ACHN (cell line): ENCODE data around the gene CFAP100.

ENCODE experiments used
- DNase-seq: peaks from one replicate; pipeline ENCODE4 v3.0.0-alpha.2; 2015
- in situ Hi-C: cut with HindIII; loops from 2 replicates; pipeline ENCODE4 v1.10.0; 2017; ENCODE audit warnings: low sequenced_read_pairs, low pct_ligation_motif_present, low pct_unique_long_range_greater_than_20kb

CFAP100 gene

DNA sequence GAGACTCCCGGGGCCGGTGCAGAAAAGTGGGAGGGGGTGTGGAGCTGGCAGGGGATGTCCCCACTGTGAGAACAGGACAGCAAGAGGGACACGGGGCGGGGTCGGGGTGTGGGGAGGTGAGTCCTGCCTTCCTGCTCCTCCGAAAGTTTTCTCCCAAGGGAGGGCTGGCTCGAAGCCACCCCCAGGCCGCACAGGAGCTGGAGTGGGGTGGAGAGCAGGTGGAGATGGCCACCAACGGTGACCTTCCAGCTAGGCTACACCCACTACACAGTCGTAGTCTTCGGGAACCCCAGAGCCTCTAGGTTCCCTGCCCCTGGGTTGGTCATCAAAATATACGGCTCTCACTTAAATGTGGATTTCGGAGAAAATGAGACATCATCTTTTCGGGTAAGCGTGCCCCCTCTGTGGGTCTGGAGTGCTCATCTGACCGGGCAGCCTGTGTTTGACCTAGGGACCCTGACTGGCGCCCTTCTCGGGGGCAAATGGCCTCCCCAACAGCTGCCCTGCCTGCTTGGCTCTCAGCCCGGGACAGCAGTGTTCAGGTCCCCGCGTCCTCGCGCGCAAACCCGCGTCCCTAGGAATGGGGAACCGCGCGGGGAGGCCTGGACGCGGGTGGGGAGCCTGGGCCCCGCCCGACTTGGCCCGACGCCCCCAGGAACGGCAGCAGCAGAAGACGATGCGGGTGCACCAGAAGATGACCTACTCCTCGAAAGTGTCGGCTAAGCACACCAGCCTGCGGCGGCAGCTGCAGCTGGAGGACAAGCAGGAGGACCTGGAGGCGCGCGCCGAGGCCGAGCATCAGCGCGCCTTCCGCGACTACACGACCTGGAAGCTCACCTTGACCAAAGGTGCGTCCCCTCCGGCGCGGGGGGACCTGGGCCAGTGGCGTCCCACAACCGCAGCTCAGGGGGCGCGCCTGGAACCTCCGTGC, 21.2 kb downstream of the CFAP100 start:
- DNase-seq, result no peak
- in situ Hi-C loops, result no loop called here

DNA sequence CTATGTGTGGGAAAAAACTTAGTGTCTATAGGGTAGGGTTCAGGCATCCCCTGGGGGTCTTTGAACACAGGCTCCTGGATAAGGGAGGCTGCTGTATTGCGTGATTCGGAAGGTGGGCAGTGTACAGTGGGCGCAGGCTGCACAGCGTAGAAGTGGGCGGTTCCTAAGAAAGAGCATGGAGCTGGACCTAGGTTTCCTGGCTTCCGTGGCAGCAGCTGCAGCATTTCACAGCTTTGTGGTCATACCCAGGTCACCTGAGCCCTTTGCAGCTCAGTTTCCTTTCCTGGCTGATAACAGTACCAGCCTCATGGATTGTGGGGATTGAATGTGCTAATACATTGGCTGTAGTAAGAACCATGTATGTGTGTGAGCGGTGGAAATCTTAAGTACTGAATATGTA, 22.2 kb downstream of the CFAP100 start:
- no peak for DNase-seq
- in situ Hi-C loops, result no loop called here

DNA sequence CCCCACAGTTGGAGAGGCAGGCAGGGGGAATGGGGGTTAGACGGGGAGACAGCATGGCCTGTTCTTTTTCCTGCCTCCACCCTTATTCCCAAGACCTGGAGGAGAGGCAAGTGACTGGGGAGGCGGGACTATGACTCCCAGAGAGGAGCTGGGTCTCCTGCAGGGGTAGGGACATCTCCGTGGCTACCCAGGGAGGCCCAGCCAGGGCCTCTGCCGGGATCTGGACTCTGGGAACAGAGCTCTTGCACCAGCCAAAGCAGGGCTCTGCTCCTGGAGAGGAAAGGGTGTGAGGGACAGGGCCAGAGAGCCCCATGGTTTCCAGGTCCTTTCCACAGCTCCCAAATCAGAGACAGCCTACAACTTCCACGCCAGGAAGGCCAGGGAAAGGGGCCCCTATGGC, 22.8 kb downstream of the CFAP100 start:
- in situ Hi-C loops, result no loop called here
- DNase-seq, result no peak

DNA sequence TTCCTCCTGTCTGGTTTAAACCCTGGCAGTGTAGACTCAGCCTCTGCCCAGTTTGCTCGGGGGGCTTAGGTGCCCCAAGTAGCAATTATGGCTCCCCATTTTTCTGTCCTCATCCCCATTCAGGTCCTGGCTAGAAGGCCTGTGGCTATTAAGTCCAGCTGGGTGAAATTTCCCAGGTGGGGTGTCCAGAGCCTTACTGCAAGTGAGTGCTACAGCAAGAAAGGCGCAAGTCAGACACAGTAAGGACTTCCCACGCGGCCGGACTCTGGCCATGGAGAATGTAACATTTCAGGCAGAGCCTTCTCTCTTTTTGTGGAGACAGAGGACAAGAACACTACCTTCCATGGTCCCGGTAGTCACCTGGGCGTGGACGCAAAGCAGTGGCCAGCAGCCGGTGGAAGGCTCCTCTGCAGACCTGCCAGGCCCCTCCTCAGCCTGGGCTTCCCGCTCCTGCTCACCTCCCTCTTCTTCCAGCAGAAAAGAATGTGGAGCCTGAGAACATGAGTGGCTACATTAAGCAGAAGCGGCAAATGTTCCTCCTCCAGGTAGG, 23.3 kb downstream of the CFAP100 start:
- in situ Hi-C loops, result no loop called here

DNA sequence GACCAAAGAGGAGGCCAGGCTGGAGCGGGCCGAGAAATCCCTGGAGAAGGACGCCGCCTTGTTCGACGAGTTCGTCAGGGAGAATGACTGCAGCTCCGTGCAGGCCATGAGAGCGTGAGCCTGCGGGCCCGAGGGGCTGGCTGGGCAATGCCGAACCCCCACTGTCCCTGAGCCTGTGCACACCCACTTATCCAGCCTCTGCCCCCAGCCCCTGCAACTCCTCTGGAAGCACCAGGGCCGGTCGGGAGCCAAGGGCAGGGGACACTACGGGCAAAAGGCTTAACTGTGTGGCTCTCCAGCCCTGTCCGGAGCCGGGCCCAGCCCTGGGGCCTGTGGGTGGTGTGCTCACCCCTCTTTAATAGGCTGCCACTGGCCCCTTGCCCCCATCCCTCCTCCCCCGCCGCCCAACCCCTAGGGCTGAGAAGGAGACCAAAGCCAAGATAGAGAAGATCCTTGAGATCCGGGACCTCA, 24.0 kb downstream of the CFAP100 start:
- DNase-seq, result no peak
- in situ Hi-C loops, result no loop called here

More for the DNA sequence above, 23.3 kb downstream of the CFAP100 start:
- DNase-seq, result no peak

DNA sequence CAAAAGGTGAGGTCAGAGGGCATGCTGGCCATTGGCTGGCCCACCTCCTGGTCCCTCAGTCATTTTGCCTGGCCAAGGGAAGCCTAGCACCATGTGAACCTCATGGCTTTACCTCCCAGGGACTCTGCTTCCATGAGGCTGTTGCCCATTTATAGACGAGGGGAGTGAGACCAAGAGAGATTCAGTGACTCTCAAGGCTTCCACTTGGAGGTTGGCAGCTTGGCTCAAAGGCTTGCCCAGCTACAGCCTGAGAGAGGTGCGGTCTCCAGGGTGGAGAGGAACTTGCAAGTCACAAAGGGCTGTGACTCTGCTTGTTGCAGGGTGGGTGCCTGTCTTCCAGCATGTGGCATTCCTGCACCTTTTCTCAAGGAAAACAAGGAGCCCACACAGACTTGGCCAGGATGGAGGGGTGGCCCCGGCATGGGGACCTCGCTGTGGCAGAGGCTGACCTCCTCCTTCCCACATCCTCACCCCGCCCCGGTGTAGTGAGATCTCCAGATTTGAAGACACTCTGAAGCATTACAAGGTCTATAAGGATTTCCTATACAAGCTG, 24.5 kb downstream of the CFAP100 start:
- in situ Hi-C loops, result no loop called here
- no peak for DNase-seq

DNA sequence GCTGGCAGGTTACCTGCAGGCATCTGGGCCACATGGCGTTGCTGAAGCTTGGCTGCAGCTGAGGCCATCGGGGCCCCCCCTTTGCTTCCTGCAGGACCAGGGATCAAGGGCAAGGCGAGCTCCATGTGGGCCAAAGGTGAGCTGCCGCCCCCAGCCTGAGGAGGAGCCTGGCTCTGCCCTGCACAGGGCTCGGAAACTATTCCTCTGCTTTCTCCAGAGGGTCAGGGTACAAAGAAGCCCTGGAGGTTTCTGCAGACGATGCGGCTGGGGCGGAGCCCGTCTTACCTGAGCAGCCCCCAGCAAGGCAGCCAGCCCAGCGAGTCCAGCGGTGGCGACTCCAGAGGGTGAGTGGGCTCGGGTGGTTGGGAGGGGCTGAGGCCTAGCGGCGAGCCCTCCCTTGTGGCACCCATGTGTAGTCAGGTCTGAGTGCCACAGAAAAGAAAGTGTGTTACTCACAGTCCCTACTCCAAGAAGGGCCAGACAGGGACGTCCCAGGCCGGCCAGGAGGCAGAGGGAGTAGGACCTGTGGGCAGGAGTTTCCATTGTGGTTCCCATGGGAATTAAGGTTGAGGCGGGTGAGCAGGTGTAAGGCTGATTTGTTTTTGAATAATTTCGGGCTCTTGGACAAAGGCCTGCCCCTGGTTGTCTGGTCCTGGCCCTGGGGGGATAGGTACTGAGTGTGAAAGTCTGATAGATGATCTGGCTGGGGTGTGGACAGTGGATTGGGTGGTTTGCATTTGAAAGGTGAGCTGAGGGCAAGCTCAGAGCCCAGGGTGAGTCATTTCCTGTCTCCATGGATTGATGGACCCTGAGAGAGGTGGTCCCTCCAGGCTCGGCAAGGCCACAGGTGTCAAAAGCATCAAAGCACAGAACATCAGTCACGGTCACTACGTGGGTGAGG, 25.4 kb downstream of the CFAP100 start:
- no peak for DNase-seq
- in situ Hi-C loops, result no loop called here

DNA sequence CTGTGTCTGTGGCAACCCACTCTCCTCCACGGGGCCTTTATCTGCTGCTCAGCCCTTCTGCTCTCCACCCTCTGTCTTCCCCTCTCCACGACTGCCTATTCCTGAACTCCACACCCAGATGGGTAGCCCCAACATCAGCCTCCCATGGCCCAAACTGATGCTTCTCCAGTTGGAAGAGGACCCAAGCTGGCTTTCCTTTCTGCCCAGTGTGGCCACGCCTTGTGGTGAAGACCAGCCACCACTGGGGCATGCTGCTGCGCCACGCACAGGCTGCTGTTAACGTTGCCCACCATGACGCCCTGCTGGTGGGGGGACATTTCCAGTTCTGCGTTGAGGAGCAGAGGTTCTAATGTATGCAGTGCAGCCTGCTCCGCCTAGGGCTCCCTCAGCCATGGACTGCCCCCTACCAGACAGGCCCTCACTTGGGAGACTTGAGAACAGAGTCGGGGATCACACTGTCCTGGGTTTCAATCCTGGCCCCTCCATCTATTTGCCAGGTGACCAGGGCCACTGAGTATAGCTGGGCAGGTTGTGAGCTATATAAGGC, 26.9 kb downstream of the CFAP100 start:
- no peak for DNase-seq
- in situ Hi-C loops, result no loop called here

DNA sequence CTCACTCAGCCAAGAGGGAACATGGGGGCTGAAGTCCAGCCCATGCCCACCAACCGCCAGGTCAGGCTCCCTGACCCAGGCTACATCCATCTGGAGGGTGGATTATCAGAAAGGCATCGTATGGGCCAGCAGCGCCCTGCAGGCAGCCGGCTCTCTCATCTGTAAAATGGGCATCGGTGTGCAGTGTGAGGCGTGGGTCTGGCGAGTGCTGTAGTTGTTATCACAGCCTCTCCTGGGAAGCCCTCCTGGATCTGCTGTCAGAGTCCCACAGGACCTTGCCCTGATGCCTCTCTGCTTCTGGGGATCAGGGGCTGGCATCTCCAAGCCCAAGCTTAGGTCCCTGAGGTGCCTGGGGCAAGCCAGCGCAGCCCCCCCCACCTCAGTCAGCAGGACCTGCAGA, 27.4 kb downstream of the CFAP100 start:
- DNase-seq, result no peak
- in situ Hi-C loops, result no loop called here

DNA sequence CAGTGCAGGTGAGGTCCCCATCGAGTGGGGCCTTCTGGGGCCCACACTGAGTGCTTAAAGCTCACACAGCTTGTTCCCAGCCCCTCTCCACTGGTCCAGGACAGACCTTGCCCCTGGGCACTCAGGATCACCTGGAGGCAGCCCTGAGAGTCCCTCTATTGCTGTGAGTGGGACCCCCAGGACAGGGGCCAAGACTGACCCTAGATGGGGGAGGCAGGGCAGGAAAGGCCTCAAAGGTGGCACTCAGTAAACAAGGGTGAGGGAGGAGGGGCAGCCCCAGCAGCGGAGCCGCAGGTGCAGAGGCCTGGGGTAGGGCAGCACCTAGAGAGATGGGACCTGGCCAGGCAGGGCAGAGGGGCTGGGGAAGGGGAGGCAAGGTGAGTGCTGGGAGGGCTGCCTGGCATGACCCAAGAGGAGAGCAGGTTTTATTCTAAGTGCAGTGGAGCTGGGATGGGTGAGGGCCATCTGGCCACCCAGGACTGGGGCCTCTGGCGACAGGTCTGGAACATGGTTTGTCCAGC, 27.9 kb downstream of the CFAP100 start:
- in situ Hi-C loops, result no loop called here

DNA sequence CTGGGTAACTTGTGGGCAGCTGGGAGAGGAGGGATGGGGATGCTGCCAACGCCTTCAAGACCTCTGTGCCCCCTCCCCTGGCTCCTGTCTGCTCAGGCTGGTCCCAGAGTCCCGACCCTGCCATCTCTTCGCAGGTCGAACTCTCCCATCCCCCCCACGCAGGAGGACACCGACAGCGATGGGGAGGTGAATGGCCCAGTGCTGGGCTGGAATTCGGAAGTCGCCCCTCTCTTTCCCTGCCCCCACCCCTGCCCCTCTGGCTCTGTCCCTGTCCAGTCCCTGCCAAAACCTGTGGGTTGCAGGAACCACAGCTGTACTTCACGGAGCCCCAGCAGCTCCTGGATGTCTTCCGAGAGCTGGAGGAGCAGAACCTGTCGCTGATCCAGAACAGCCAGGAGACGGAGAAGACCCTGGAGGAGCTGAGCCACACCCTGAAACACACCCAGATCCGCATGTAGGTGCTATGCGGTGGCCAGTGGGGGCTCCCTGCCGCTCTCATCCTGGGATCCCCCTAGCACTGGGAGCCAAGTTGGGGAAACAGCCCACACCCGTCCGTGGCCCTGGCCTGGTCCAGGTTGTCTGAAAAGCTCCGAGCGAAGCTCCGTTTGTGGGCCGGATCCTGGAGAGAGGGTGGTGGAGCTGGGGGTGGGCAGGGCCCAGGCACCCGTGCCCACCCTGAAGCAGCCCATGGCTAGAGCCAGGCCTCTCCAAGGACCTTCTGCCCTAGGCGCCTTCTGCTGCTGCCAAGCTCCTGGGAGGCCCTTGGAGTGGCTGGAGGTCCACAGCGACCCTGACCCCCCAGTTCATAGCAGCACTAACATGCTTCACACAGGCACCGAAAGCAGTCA, 28.7 kb downstream of the CFAP100 start:
- in situ Hi-C loops, result no loop called here
- DNase-seq, result no peak

More for the DNA sequence above, 27.9 kb downstream of the CFAP100 start:
- DNase-seq, result no peak

DNA sequence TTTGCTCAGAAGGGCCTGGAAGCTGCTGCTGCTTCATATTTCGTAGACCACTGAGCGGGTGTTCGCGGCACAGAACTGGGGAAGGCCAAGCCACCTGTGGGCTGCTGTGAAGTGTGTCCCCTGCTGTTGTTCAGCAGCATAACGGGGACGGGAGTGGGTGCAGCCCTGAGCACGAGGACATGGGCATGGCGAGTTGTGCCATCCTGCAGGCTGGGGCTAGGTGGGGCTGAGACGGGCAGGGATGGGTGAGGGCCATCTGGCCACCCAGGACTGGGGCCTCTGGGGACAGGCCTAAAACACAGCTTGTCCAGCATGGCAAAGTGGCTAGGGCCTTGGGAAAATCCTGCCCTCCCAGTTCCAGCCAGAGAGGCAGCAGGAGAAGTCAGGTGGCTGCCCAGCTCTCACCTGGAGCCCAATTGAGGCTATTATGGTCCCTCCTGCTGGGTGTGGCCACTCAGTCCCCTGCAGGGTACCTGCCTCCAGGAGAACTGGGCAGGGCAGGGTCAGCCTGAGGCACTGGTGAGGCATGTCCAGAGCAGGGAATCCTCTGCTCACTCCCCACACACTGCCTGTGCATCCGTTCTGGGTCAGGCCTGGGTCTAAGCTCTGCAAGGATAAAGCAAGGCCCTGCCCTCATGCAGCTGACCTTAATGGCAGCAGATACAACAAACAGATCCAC, 29.5 kb downstream of the CFAP100 start:
- in situ Hi-C loops, result no loop called here
- DNase-seq, result no peak

DNA sequence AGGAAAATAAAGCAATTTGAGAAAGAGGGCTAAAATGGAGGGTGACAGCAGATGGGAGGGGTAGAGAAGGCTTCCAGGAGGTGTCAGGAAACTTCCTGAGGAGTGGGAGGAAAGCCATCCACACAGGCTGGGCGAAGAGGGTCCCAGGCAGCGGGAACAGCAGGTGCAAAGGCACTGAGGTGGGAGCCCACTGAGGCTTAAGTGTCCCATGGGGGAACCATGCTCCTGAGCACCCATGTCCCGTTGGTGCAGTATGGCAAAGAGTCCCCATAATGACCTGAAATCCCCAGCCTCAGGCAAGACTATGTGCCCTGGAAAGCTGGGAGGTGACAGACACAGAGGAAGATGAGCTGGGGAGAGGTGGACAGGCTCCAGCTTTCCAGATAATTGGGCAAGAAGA, 30.0 kb downstream of the CFAP100 start:
- in situ Hi-C loops, result no loop called here
- DNase-seq, result no peak

DNA sequence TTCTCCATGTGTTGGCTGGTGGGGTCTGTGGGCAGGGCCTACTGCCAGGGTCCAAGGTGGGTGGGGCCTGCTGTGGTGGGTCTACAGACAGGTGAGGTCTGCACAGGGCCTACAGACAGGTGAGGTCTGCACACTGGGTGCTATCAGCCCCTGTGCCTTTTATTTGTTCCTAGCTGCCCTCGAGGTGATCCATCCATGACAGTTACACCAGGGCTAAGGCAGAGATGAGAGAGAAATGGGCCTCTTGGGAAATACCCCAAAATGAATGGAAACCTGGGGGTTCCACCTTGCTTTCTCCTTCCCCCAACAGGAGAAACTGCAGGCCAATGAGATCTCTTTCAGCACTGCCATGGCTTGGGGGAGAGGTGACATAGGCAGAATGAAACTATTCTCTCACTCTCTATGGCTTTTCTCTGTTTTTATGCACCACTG, 36.4 kb downstream of the CFAP100 start:
- in situ Hi-C loops, result no loop called here
- no peak for DNase-seq

DNA sequence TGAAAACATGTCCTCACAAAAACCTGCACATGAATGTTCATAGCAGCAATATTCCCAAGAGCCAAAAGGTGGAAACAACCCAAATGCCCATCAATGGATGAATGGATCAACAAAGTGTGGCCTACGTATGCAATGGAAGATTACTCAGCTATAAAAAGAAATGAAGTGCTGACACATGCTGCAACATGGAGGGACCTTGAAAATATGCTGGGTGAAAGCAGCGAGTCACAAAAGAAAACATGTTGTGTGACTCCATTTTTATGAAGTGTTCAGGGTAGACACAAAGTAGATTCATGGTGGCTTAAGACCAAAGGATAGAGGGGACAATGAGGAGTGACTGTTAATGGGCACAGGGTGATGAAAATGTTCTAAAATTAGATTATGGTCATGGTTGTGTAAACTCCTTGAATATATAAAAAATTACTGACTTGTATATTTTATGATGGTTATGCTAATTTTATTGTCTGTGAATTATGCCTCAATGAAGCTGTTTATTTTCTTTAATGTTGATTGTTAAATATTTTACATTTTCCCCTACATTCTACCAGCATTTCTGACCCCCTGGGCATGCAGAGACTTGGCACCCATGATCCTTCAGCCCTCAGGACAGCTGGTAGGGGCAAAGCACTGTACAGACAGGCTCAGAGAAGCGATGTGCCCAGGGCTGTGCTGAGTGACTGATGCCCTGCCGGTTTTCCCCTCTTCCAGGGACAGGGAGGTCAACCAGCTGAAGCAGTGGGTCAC, 37.8 kb downstream of the CFAP100 start:
- in situ Hi-C loops, result no loop called here
- no peak for DNase-seq

DNA sequence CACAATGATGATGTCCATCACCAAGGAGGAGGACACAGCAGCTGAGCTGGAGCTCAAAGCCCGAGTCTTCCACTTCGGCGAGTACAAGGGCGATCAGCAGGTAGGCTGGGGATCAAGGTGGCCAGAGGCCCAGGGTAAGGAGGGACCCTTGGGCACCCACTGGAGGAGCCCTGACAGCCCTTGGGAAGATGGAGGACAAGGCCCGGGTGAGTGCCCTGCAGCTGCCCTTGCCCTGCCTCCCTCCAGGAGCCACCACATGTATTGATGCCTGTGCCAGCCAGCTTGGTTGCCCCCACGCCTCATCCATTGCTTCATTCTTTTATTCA, 38.4 kb downstream of the CFAP100 start:
- DNase-seq, result no peak
- in situ Hi-C loops, result no loop called here
